Hepatocyte (in vitro differentiated cells): ENCODE results near the gene TMEM231.

Experiments used
- CTCF ChIP-seq: fragments of 200-600 bp; sonication (generic); IDR thresholded peaks from 2 replicates; pipeline ENCODE4 v1.5.1; 2016; ENCODE audit warnings: antibody characterized with exemption, mild to moderate bottlenecking; ENCODE audit not compliant: poor library complexity
- EZH2 ChIP-seq: fragments of 200-600 bp; sonication (generic); IDR thresholded peaks from 2 replicates; pipeline ENCODE4 v1.6.1; 2016; ENCODE audit warnings: antibody characterized with exemption, mild to moderate bottlenecking, borderline replicate concordance

- TF ChIP-seq CTCF, result no peak
- no peak for TF ChIP-seq EZH2
These were observed 22.2 kb upstream of the TMEM231 start for GRCh38 chr16:75578212-75578611.
